KMS-11 (cell line): ENCODE measurements around the gene RIF1.

Experiments used
- H2AFZ ChIP-seq: fragments of 200-600 bp; sonication (generic); 2 replicates; pipeline ENCODE4 v1.6.1; 2016; ENCODE audit warnings: antibody characterized with exemption, mixed run types, low read depth
- H3K27ac ChIP-seq: fragments of 200-600 bp; sonication (generic); 2 replicates; pipeline ENCODE4 v1.6.1; 2016; ENCODE audit warnings: mild to moderate bottlenecking, mixed run types
- H3K27me3 ChIP-seq: fragments of 200-600 bp; sonication (generic); 2 replicates; pipeline ENCODE4 v1.6.1; 2017; ENCODE audit warnings: mild to moderate bottlenecking, low read depth, mixed run types, moderate library complexity; ENCODE audit not compliant: insufficient read depth
- H3K36me3 ChIP-seq: fragments of 200-600 bp; sonication (generic); 2 replicates; pipeline ENCODE4 v1.6.1; 2017; ENCODE audit warnings: mild to moderate bottlenecking, mixed run types; ENCODE audit not compliant: insufficient read depth
- H3K4me1 ChIP-seq: fragments of 200-600 bp; sonication (generic); 2 replicates; pipeline ENCODE4 v1.6.1; 2016; ENCODE audit warnings: mild to moderate bottlenecking, low read depth, mixed run types; ENCODE audit not compliant: poor library complexity, severe bottlenecking
- H3K4me2 ChIP-seq: fragments of 200-600 bp; sonication (generic); 2 replicates; pipeline ENCODE4 v1.7.0; 2016; ENCODE audit warnings: mild to moderate bottlenecking, mixed run types
- H3K4me3 ChIP-seq: fragments of 200-600 bp; sonication (generic); IDR thresholded peaks from 2 replicates; pipeline ENCODE4 v1.6.1; 2017; ENCODE audit warnings: low read depth, low read length, mixed read lengths; ENCODE audit not compliant: insufficient read depth
- H3K79me2 ChIP-seq: fragments of 200-600 bp; sonication (generic); 2 replicates; pipeline ENCODE4 v1.6.1; 2016; ENCODE audit warnings: low read depth, mixed run types; ENCODE audit not compliant: insufficient read depth
- H3K9ac ChIP-seq: fragments of 200-600 bp; sonication (generic); 2 replicates; pipeline ENCODE4 v1.6.1; 2016; ENCODE audit warnings: mild to moderate bottlenecking, mixed run types
- H4K20me1 ChIP-seq: fragments of 200-600 bp; sonication (generic); 2 replicates; pipeline ENCODE4 v1.6.1; 2016; ENCODE audit warnings: mild to moderate bottlenecking, mixed run types; ENCODE audit not compliant: insufficient read depth
- CTCF ChIP-seq: fragments of 200-600 bp; sonication (generic); conservative IDR thresholded peaks from 2 replicates; pipeline ENCODE4 v1.6.1; 2017; ENCODE audit warnings: low read depth, mild to moderate bottlenecking, antibody characterized with exemption, low read length, moderate library complexity, mixed read lengths

Gene RIF1

DNA sequence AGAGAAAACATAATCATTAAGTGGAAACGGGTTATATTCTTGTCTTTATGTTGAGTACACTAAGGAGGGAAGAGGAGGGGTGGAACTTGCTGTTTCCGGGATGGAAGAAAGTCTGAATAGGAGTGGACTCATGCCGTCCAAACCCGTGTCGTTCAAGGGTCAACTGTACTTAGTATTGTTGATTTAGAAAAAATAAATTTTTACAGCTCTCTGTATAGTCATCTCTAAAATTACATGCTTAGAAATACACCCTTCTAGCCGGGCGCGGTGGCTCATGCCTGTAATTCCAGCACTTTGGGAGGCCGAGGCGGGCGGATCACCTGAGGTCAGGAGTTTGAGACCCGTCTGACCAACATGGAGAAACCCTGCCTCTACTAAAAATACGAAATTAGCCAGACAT is 29.4 kb downstream of the RIF1 start:
- no peak for TF ChIP-seq CTCF
- Histone ChIP-seq H3K27me3 (no peaks in the 10 kb centered on the region), H3K36me3 (peaks cover 44% of the 10 kb centered on the region)

GRCh38 chr2:151459358-151459757 is 49.7 kb downstream of the RIF1 start:
- no peak for TF ChIP-seq CTCF
- no peaks in the 10 kb centered on the region for H3K79me2 ChIP-seq
- H2AFZ ChIP-seq, result no peak overlapping the region
- H3K4me1 ChIP-seq, result no peaks in the 10 kb centered on the region
- peaks cover 34% of the 10 kb centered on the region; the same call in 1 of the 2 replicates for H3K36me3 ChIP-seq
- H3K27me3 ChIP-seq, result no peaks in the 10 kb centered on the region
- no peak overlapping the region for H3K4me3 ChIP-seq
- H3K4me2 ChIP-seq, result no peak overlapping the region
- H4K20me1 ChIP-seq, result no peaks in the 10 kb centered on the region
- no peak overlapping the region for H3K9ac ChIP-seq
- H3K27ac ChIP-seq, result no peak overlapping the region

More for the DNA sequence above, 29.4 kb downstream of the RIF1 start:
- H3K79me2 ChIP-seq, result peaks cover 7% of the 10 kb centered on the region; the same call in 1 of the 2 replicates
- H3K4me3 ChIP-seq, result no peak overlapping the region
- no peak overlapping the region for H3K9ac ChIP-seq
- H2AFZ ChIP-seq, result no peak overlapping the region
- H3K4me1 ChIP-seq, result peaks cover 3% of the 10 kb centered on the region
- H3K4me2 ChIP-seq, result no peak overlapping the region
- no peaks in the 10 kb centered on the region; the same call in 1 of the 2 replicates for H4K20me1 ChIP-seq
- no peak overlapping the region for H3K27ac ChIP-seq

GRCh38 chr2:151465771-151466170 is 56.1 kb downstream of the RIF1 start:
- no peak overlapping the region for H3K4me3 ChIP-seq
- H3K36me3 ChIP-seq, result peaks cover 50% of the 10 kb centered on the region; the same call in 1 of the 2 replicates
- H3K79me2 ChIP-seq, result no peaks in the 10 kb centered on the region

GRCh38 chr2:151470556-151470955 is 60.9 kb downstream of the RIF1 start:
- H4K20me1 ChIP-seq, result no peaks in the 10 kb centered on the region
- no peak overlapping the region for H2AFZ ChIP-seq
- H3K4me3 ChIP-seq, result no peak overlapping the region
- peaks cover 7% of the 10 kb centered on the region for H3K4me1 ChIP-seq
- H3K27ac ChIP-seq, result no peak overlapping the region
- H3K4me2 ChIP-seq, result no peak overlapping the region
- no peaks in the 10 kb centered on the region for H3K27me3 ChIP-seq
- H3K36me3 ChIP-seq, result peaks cover 46% of the 10 kb centered on the region; the same call in 1 of the 2 replicates
- no peaks in the 10 kb centered on the region for H3K79me2 ChIP-seq
- H3K9ac ChIP-seq, result no peak overlapping the region
- no peak for TF ChIP-seq CTCF

More at GRCh38 chr2:151465771-151466170, 56.1 kb downstream of the RIF1 start:
- Histone ChIP-seq H2AFZ (no peak overlapping the region), H3K4me1 (no peaks in the 10 kb centered on the region), H3K9ac (no peak overlapping the region), H4K20me1 (no peaks in the 10 kb centered on the region), H3K4me2 (no peak overlapping the region), H3K27ac (no peak overlapping the region), H3K27me3 (no peaks in the 10 kb centered on the region)
- no peak for TF ChIP-seq CTCF
